Muscle of arm (tissue), 12 donors: ENCODE data around the gene ENAH. TPM values are rescaled to one million over a fixed set of nuclear protein-coding genes. Genes with fewer than 3 reads are reported as not detected.

Experiments used
- DNase-seq: peaks from one replicate; pipeline ENCODE4 v3.0.0-alpha.2; 2013
- polyA plus RNA-seq, 12 donors: library from polyadenylated mRNA; unstranded; fragments of 120-200 nt; gene quantifications; one replicate each; pipeline ENCODE4 v1.2.1, GENCODE V29; 2013; ENCODE audit not compliant: insufficient read length in 12 of 12

Gene ENAH
- polyA plus RNA-seq, 12 donors: 106 to 360 (median 161) TPM

- DNase-seq: no peak
Observed at GRCh38 chr1:225567789-225568188, 85.1 kb downstream of the ENAH start.

DNA sequence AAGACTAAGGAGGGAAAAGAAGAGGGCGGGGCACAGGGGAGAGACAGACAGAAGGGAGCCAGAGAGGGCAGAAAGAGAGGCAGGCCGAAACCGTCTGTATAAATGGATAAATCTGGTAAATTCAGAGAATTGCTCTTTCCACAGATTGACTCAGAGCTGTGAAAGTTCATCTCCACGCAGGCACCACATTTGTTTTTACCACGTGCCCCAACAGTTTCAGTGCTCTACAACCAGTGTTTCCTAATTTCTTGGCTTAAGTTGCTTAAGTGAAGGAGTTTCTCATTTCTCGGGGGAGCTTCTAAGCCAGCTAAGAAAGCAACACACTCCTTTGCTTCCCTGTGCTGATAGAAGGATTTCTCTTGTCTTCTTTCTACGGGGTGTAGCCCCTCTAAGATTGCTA, 87.1 kb downstream of the ENAH start:
- peak; percentile 38 for DNase-seq

GRCh38 chr1:225561675-225562074, 91.2 kb downstream of the ENAH start:
- DNase-seq: no peak

DNA sequence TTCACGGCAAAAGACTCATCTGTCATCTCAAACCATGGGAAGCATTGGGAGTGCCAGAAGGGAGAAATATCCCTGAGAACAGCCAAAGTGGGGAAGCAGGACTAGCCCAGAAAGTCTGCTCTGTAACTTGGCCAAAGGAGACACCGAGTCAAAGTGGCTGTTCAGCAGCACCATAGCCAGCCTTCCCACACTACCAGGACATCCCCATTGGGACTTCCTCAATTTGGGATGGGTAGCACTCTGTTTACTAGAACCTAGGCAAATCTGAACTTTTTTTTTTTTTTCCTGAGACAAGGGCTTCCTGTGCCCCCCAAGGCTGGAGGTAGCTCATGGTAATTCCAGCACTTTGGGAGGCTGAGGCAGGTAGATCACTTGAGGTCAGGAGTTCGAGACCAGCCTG, 93.0 kb downstream of the ENAH start:
- no peak for DNase-seq

GRCh38 chr1:225559326-225559725, 93.6 kb downstream of the ENAH start:
- DNase-seq: no peak

- no peak for DNase-seq
Observed at GRCh38 chr1:225556694-225557093, 96.2 kb downstream of the ENAH start.

- no peak for DNase-seq
Observed at GRCh38 chr1:225555821-225556220, 97.1 kb downstream of the ENAH start.

- peak; percentile 31 for DNase-seq
Observed at GRCh38 chr1:225554216-225554812, 98.6 kb downstream of the ENAH start.

- DNase-seq: no peak
Observed at GRCh38 chr1:225549821-225550220, 103.1 kb downstream of the ENAH start.

DNA sequence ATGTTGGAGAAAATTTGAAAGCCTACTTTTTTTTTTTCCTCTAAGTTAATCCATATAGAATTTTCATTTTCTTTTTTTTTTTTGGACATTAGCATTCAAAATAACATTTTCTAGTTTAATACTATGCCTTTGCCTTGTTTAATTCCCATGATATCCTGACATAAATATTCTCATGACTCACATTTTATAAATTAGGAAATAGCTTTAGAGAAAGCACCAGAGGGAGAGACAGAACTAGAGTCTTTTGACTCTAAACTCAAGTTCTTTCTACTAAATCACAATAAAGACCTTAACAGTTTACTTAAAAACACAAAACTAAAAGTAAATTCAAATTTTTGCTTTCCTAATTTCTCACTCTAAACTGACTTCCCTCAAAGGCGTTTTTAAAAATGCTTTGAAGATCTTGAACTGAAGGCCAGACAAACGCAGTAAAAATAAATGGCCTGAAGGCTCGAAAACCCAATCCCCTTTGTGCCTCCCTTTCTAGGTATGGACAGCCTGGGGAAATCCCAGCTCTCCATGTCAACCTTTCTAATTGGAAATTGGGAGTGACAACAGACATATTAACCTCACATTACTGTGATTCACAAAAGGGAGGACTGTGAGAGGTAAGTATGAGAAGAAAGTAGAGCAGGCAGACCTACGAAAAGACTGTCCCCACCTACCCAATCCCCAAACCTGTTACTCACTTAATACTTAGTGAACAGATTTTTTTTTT, 104.6 kb downstream of the ENAH start:
- no peak for DNase-seq

GRCh38 chr1:225545649-225546048, 107.3 kb downstream of the ENAH start:
- DNase-seq: no peak

DNA sequence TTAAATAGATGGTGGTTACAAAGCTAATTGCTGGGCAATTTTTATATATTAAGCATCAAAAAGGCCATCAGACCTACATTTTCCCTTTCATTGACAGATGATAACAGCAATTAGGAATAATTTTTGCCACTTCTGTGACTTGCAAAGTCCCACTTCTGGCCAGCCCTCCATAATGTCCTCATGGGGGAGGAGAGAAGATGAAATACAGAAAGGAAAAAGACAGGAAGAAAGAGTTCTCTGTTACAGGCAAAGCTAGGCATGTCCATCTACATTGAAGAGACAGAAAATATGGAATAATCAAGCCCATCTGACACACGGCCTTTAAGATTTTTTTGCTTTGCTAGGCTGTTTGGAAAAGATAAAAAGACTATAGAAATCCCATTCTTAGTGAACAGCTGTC, 108.0 kb downstream of the ENAH start:
- no peak for DNase-seq

DNA sequence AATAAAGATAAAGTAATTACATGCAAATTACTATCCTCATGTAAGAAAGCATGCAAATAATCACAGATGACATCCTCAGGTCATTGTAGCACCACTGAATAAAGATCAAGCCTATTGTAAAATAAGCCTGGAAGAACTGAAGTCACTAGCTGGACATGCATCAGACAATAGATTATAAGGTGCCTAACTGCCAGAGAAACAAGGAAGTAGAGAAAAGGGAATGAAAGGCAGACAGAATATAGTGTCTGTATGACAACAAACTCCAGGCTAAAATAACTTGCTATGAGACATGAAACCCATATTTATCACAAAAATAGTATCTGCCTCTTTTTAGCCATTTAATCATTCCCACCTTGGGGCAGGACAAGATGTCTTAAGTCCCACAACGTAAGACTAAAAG, 108.7 kb downstream of the ENAH start:
- no peak for DNase-seq

DNA sequence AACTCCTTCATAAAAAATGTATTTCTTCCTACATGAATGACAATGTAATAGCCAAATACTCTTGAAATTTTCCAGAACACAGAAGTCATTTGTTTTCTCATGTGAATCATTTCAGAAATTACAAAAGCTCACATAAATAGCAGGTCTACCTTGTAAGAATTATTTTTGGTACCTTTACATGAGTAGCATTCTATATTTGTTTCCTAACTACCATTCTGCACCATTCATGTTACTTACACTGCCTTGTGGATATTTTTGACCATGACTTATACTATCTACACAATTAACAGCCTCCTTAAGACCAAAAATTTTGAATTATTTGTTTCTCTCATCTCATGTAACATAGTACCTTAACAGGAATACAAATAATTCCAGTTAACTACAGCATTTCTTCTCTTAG, 109.6 kb downstream of the ENAH start:
- DNase-seq: no peak

DNA sequence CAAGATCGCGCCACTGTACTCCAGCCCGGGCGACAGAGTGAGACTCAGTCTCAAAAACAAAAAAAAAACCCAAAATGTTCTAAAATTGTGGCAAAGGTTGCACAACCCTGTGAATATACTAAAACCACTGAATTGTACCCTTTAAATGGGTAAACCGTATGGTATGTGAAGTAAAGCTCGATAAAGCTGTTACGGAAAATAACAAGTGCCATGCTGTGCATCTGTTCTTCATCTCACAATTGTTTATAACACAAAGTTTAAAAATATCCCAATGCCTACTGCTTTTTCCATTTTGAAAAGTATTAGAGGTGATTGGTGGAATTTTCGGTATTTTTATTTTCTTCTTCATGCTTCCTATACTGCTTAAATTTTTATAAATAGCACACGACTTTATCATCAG, 111.5 kb downstream of the ENAH start:
- no peak for DNase-seq

DNA sequence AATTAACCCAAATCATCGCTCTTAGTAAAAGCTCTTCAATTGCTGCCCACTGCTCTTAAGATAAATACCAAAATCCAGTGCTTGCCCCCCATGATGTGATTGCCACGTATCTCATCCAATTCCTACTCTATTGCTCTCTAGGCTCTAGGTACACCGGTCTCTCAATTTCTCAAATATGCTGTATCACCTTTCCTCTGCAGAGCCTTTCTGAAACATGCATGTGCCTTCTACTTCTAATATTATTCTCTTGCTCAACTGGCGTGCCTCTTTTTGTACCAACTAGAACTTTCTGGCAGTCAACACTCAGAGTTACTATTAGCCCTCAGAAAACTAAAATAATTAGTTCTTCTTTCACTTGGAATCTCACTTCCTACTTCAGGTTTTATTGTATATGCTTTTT, 113.3 kb downstream of the ENAH start:
- DNase-seq: no peak

- DNase-seq: no peak
Observed at GRCh38 chr1:225539069-225539468, 113.9 kb downstream of the ENAH start.

- no peak for DNase-seq
Observed at GRCh38 chr1:225537554-225538251, 115.2 kb downstream of the ENAH start.

DNA sequence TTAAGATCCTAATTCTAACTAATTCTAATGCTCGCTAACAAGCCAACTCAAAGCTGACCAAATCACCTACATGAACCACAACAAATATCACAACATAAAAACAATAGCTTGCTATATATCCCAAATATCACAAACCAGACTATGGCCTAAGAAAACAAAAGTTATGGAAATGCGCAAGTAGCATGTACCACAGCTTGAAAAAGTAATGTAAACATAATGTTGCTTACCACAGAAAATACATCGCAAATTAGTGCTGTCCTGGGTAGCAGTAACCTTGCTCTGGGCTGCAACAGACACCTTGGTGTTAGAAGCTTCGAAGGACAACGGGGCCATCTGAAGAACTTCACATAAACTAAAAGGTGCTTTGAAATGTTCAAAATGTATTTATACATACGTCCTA, 117.6 kb downstream of the ENAH start:
- DNase-seq: no peak

- DNase-seq: no peak
Observed at GRCh38 chr1:225534772-225535171, 118.2 kb downstream of the ENAH start.

GRCh38 chr1:225534135-225534534, 118.8 kb downstream of the ENAH start:
- no peak for DNase-seq

- DNase-seq: no peak
Observed at GRCh38 chr1:225533238-225533637, 119.7 kb downstream of the ENAH start.

GRCh38 chr1:225532240-225532944, 120.5 kb downstream of the ENAH start:
- no peak for DNase-seq
